H1 (cell line): ENCODE measurements around the gene ACYP2. TPM values are rescaled to one million over a fixed set of nuclear protein-coding genes. Genes with fewer than 3 reads are reported as not detected.

ENCODE experiments used
- CTCF ChIA-PET: fragments of 300-600 bp; sonication (Branson Sonifier 250); formaldehyde crosslinking; loops from one replicate; lab custom pipeline; 2021; ENCODE audit not compliant: partially characterized antibody; lab: Charles Lee
- POLR2A ChIA-PET: fragments of 300-600 bp; sonication (Branson Sonifier 250); formaldehyde crosslinking; loops from one replicate; lab custom pipeline; 2021; ENCODE audit warnings: inconsistent platforms; ENCODE audit not compliant: partially characterized antibody; lab: Charles Lee
- DNase-seq, 2 experiments: peaks; one replicate each; pipeline versions ENCODE4 v3.0.0 to v3.0.0-alpha.2; 2010 to 2022; ENCODE audit warnings: low spot score in 2 of 2, low read depth in 1 of 2, mixed read lengths in 1 of 2
- FAIRE-seq: peaks from 2 replicates; lab custom pipeline; 2011; peaks lifted over from hg19 to GRCh38; lab: Jason Lieb, UNC
- H2AFZ ChIP-seq: 2 replicates; pipeline ENCODE4 v1.8.1; 2012; ENCODE audit warnings: low read length, inconsistent platforms
- H2AK5ac ChIP-seq: 2 replicates; pipeline ENCODE4 v1.6.1; 2013; ENCODE audit warnings: low read depth, low read length
- H2BK120ac ChIP-seq: replicated peaks from 2 replicates; pipeline ENCODE3; 2013; ENCODE audit warnings: low read depth, low read length, inconsistent platforms
- H2BK12ac ChIP-seq: 2 replicates; pipeline ENCODE4 v1.6.1; 2013; ENCODE audit warnings: low read depth, low read length
- H2BK15ac ChIP-seq: 2 replicates; pipeline ENCODE4 v1.6.1; 2013; ENCODE audit warnings: low read length
- H2BK20ac ChIP-seq: 2 replicates; pipeline ENCODE4 v1.6.1; 2013; ENCODE audit warnings: low read length
- H2BK5ac ChIP-seq: 2 replicates; pipeline ENCODE4 v1.6.1; 2013; ENCODE audit warnings: low read depth, low read length
- H3K14ac ChIP-seq: 2 replicates; pipeline ENCODE4 v1.6.1; 2013; ENCODE audit warnings: inconsistent platforms; ENCODE audit not compliant: insufficient read length
- H3K18ac ChIP-seq: 2 replicates; pipeline ENCODE4 v1.6.1; 2013; ENCODE audit warnings: low read length; ENCODE audit errors: extremely low read depth
- H3K23ac ChIP-seq: 2 replicates; pipeline ENCODE4 v1.6.1; 2013; ENCODE audit warnings: inconsistent platforms; ENCODE audit not compliant: insufficient read length
- H3K23me2 ChIP-seq: 2 replicates; pipeline ENCODE4 v1.6.1; 2013; ENCODE audit warnings: low read depth, low read length
- H3K27ac ChIP-seq: 2 replicates; pipeline ENCODE4 v1.6.1; 2011; ENCODE audit warnings: low read depth, low read length, inconsistent platforms
- H3K27me3 ChIP-seq, 4 experiments: replicated peaks in 1 of 4; 1 replicate in 1 of 4; 2 replicates in 3 of 4; pipeline versions ENCODE4 v1.6.1 to v1.8.1; 2011 to 2013; ENCODE audit warnings: low read length in 3 of 4, mild to moderate bottlenecking in 3 of 4, inconsistent platforms in 2 of 4, mixed read lengths in 2 of 4, moderate library complexity in 1 of 4; ENCODE audit not compliant: control insufficient read depth in 3 of 4, insufficient read depth in 3 of 4; ENCODE audit errors: extremely low read depth in 1 of 4
- H3K36me3 ChIP-seq, 4 experiments: 2 replicates each; pipeline versions ENCODE4 v1.6.1 to v1.8.1; 2011 to 2013; ENCODE audit warnings: mild to moderate bottlenecking in 4 of 4, low read length in 3 of 4, moderate library complexity in 2 of 4, control low read depth in 1 of 4, inconsistent platforms in 1 of 4; ENCODE audit not compliant: insufficient read depth in 4 of 4, control insufficient read depth in 2 of 4
- H3K4ac ChIP-seq: replicated peaks from 2 replicates; pipeline ENCODE3; 2013; ENCODE audit warnings: low read length, low read depth, mixed read lengths, inconsistent platforms; ENCODE audit not compliant: insufficient read length
- H3K4me1 ChIP-seq, 4 experiments: replicated peaks in 1 of 4; 1 replicate in 1 of 4; 2 replicates in 3 of 4; pipeline versions ENCODE4 v1.6.1 to v1.8.1; 2011 to 2013; ENCODE audit warnings: low read length in 3 of 4, inconsistent platforms in 2 of 4, mixed read lengths in 1 of 4; ENCODE audit not compliant: insufficient read depth in 4 of 4, control insufficient read depth in 3 of 4
- H3K4me2 ChIP-seq, 2 experiments: 2 replicates each; pipeline versions ENCODE4 v1.6.1 to v1.8.1; 2011 to 2013; ENCODE audit warnings: low read depth in 2 of 2, low read length in 2 of 2, control low read depth in 1 of 2, inconsistent platforms in 1 of 2, mild to moderate bottlenecking in 1 of 2; ENCODE audit not compliant: insufficient read depth in 1 of 2
- H3K4me3 ChIP-seq, 4 experiments: fragments of 200-600, 300-600 bp in 1 of 4; sonication (generic), shearing (Covaris generic), sonication (Bioruptor Twin) in 1 of 4; 2 replicates each; pipeline versions ENCODE4 v1.5.1 to v1.8.1; 2011 to 2016; ENCODE audit warnings: low read length in 4 of 4, low read depth in 3 of 4, control low read depth in 2 of 4, inconsistent platforms in 2 of 4, mild to moderate bottlenecking in 2 of 4, mixed read lengths in 1 of 4, moderate library complexity in 1 of 4; ENCODE audit not compliant: insufficient read depth in 2 of 4; ENCODE audit errors: extremely low read depth in 1 of 4
- H3K56ac ChIP-seq: replicated peaks from 2 replicates; pipeline ENCODE3; 2013; ENCODE audit warnings: low read depth, mild to moderate bottlenecking, mixed read lengths, low read length, inconsistent platforms; ENCODE audit not compliant: insufficient read length
- H3K79me1 ChIP-seq: 2 replicates; pipeline ENCODE4 v1.6.1; 2013; ENCODE audit warnings: low read depth, low read length, control low read depth
- H3K79me2 ChIP-seq, 2 experiments: 2 replicates each; pipeline versions ENCODE4 v1.6.1 to v1.8.1; 2012 to 2013; ENCODE audit warnings: low read length in 2 of 2, mild to moderate bottlenecking in 2 of 2, inconsistent platforms in 1 of 2; ENCODE audit not compliant: insufficient read depth in 2 of 2, control insufficient read depth in 1 of 2
- H3K9ac ChIP-seq, 4 experiments: replicated peaks in 1 of 4; 1 replicate in 1 of 4; 2 replicates in 3 of 4; pipeline versions ENCODE4 v1.6.1 to v1.8.1; 2011 to 2013; ENCODE audit warnings: low read depth in 3 of 4, low read length in 3 of 4, control low read depth in 2 of 4, mild to moderate bottlenecking in 2 of 4, moderate library complexity in 2 of 4, inconsistent platforms in 1 of 4; ENCODE audit errors: extremely low read depth in 1 of 4
- H3K9me3 ChIP-seq, 2 experiments: 2 replicates each; pipeline versions ENCODE4 v1.6.1 to v1.8.1; 2012 to 2013; ENCODE audit warnings: mild to moderate bottlenecking in 2 of 2, moderate library complexity in 2 of 2, control low read depth in 1 of 2, inconsistent platforms in 1 of 2, low read depth in 1 of 2, low read length in 1 of 2, mixed read lengths in 1 of 2; ENCODE audit not compliant: insufficient read depth in 2 of 2
- H4K20me1 ChIP-seq, 2 experiments: replicated peaks in 1 of 2; 2 replicates each; pipeline versions ENCODE3 to v1.8.1; 2011 to 2013; ENCODE audit warnings: inconsistent platforms in 2 of 2, low read length in 2 of 2, mild to moderate bottlenecking in 1 of 2; ENCODE audit not compliant: insufficient read depth in 2 of 2, control insufficient read depth in 1 of 2
- H4K5ac ChIP-seq: 2 replicates; pipeline ENCODE4 v1.6.1; 2013; ENCODE audit warnings: low read length, low read depth, mixed read lengths, inconsistent platforms; ENCODE audit not compliant: insufficient read length
- H4K8ac ChIP-seq: 2 replicates; pipeline ENCODE4 v1.8.0; 2013; ENCODE audit warnings: mild to moderate bottlenecking, moderate library complexity, low read length, inconsistent platforms; ENCODE audit not compliant: insufficient read depth; ENCODE audit errors: extremely low read depth
- H4K91ac ChIP-seq: replicated peaks from 2 replicates; pipeline ENCODE3; 2013; ENCODE audit warnings: low read length, mixed read lengths, inconsistent platforms; ENCODE audit not compliant: insufficient read length
- ASH2L ChIP-seq: fragments of 200-600, 300-600 bp; sonication (generic); IDR thresholded peaks from one replicate; pipeline ENCODE4 v1.7.1; 2017; ENCODE audit warnings: low read length
- EZH2 ChIP-seq: fragments of 200-600 bp; sonication (generic); IDR thresholded peaks from 2 replicates; pipeline ENCODE4 v1.7.1; 2012; ENCODE audit warnings: low read depth, mild to moderate bottlenecking, moderate library complexity, low read length, inconsistent platforms; ENCODE audit not compliant: severe bottlenecking
- whole genome bisulfite sequencing, 2 experiments: shearing (Covaris generic) in 1 of 2; methylation state at CpG; one replicate each; pipeline versions ENCODE4 v1.1.6 to v1.1.7; 2013 to 2015; ENCODE audit warnings: low lambda C conversion rate in 2 of 2, mixed read lengths in 2 of 2, inconsistent platforms in 1 of 2, low coverage in 1 of 2, missing lambda C conversion rate in 1 of 2; ENCODE audit not compliant: insufficient replicate concordance in 2 of 2, insufficient coverage in 1 of 2, insufficient read length in 1 of 2; ENCODE audit errors: extremely low coverage in 1 of 2, missing lambda C conversion rate in 1 of 2; 5-methylcytosine and 5-hydroxymethylcytosine counted together
- polyA plus RNA-seq, 7 experiments: library from polyadenylated mRNA; depleted of rRNA in 3 of 7; stranded (reverse) in 5 of 7; unstranded in 2 of 7; fragments of >200 nt in 5 of 7; fragments of 200-250 nt in 2 of 7; gene quantifications; 1 replicate in 5 of 7; 2 replicates in 1 of 7; 4 replicates in 1 of 7; pipeline versions ENCODE4 v1.2.1 to v1.2.3, GENCODE V29; 2011 to 2013; ENCODE audit warnings: missing spikeins in 2 of 7, mixed read lengths in 2 of 7
- total RNA-seq: library from RNA; stranded (reverse); fragmentation: NEBNext Ultra II Directional; extraction: Animal tissue kit (Norgen Biotek cat#: 25700); gene quantifications from 2 replicates; pipeline ENCODE4 v1.2.1, GENCODE V29; 2021

Gene ACYP2
- total and polyA plus RNA-seq, 2 of the 8 experiments (the other 6 are each of a cell fraction or from before 2014, with no cell fraction given) = 3.4 to 4.4 TPM

DNA sequence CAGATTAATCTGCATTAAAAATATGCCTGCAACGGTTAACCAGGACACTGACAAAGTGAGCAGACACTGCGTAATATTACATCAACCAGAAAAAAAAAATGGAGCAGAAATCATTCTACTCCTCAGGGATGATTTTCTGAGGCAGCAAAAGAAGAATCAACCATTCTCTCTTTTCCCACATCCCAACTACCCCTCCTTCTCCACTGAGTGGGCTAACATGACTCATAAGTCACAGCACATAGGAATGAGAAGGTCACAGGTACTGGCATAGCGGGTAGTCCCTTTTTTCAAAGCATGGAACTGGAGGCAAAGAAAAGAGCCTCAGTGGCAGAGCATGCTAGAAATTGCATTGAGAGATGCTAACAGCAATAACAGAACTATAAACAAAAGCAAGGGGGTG, 194.9 kb downstream of the ACYP2 start:
- Histone ChIP-seq H2BK5ac (no peak overlapping the region), H3K27ac (no peak overlapping the region), H3K14ac (no peak overlapping the region), H2AK5ac (no peak overlapping the region), H2BK12ac (no peak overlapping the region), H3K36me3 (no peaks in the 10 kb centered on the region), H3K79me2 (no peaks in the 10 kb centered on the region), H3K18ac (no peak overlapping the region), H3K27me3 (no peaks in the 10 kb centered on the region), H3K23ac (no peak overlapping the region), H3K4ac (no peak overlapping the region), H2BK15ac (no peak overlapping the region), H4K5ac (no peak overlapping the region), H4K91ac (no peak overlapping the region), H2AFZ (no peak overlapping the region), H3K4me2 (no peak overlapping the region), H3K9me3 (no peaks in the 10 kb centered on the region), H4K8ac (no peak overlapping the region), H3K4me1 (no peaks in the 10 kb centered on the region), H3K4me3 (no peak overlapping the region), H3K23me2 (no peaks in the 10 kb centered on the region), H3K9ac (no peak overlapping the region), H2BK120ac (no peak overlapping the region), H4K20me1 (no peaks in the 10 kb centered on the region), H2BK20ac (no peak overlapping the region), H3K56ac (no peak overlapping the region), H3K79me1 (no peaks in the 10 kb centered on the region)
- POLR2A ChIA-PET = no interaction called here
- CTCF ChIA-PET = no interaction called here
- TF ChIP-seq ASH2L (no peak), EZH2 (no peak)
- WGBS, 2 experiments = 91% methylated on average over 3 of the region's 3 CpGs; no CpG with 5 or more reads in 1 of the 2 experiments
- DNase-seq (no peak), FAIRE-seq (no peak)
